Endothelial cell of umbilical vein (primary cell): ENCODE measurements around the gene CD276. TPM values are rescaled to one million over a fixed set of nuclear protein-coding genes. Genes with fewer than 3 reads are reported as not detected.

Experiments used
- BruUV-seq: library from RNA; stranded (reverse); fragments of 400-500 nt; replicated peaks from 2 replicates; lab custom pipeline; 2021; lab: Mats Ljungman, UMichigan
- CTCF ChIA-PET: fragments of 300-600, 350-600 bp; sonication (Branson Sonifier 250); formaldehyde crosslinking; loops from one replicate; lab custom pipeline; 2021; ENCODE audit warnings: antibody characterized with exemption, inconsistent platforms; lab: Charles Lee
- POLR2A ChIA-PET: fragments of 300-600, 350-600 bp; sonication (Branson Sonifier 250); formaldehyde crosslinking; loops from one replicate; lab custom pipeline; 2021; ENCODE audit warnings: antibody characterized with exemption, inconsistent platforms; lab: Charles Lee
- DNase-seq: peaks from one replicate; pipeline ENCODE4 v3.0.0-alpha.2; 2011; ENCODE audit warnings: low read depth, low spot score
- FAIRE-seq: peaks from 2 replicates; lab custom pipeline; 2011; peaks lifted over from hg19 to GRCh38; lab: Jason Lieb, UNC
- H2AFZ ChIP-seq: 2 replicates; pipeline ENCODE4 v1.6.0; 2012; ENCODE audit warnings: low read depth, low read length, control low read depth, inconsistent platforms
- H3K27ac ChIP-seq: 2 replicates; pipeline ENCODE4 v1.5.1; 2011; ENCODE audit warnings: low read depth, mild to moderate bottlenecking, control low read depth, low read length, moderate library complexity; ENCODE audit not compliant: insufficient read depth
- H3K27me3 ChIP-seq, 2 experiments: 2 replicates each; pipeline versions ENCODE4 v1.6.0 to v1.6.1; 2011; ENCODE audit warnings: low read length in 2 of 2, mixed read lengths in 1 of 2; ENCODE audit not compliant: control insufficient read depth in 2 of 2, insufficient read depth in 2 of 2
- H3K36me3 ChIP-seq, 2 experiments: 2 replicates in 1 of 2; 3 replicates in 1 of 2; pipeline ENCODE4 v1.5.1; 2011; ENCODE audit warnings: low read length in 2 of 2, mild to moderate bottlenecking in 1 of 2, moderate library complexity in 1 of 2; ENCODE audit not compliant: control insufficient read depth in 2 of 2, insufficient read depth in 2 of 2; ENCODE audit errors: extremely low read depth in 1 of 2
- H3K4me1 ChIP-seq: 3 replicates; pipeline ENCODE4 v1.5.1; 2011; ENCODE audit warnings: mild to moderate bottlenecking, low read length; ENCODE audit not compliant: control insufficient read depth, insufficient read depth; ENCODE audit errors: extremely low read depth
- H3K4me2 ChIP-seq: 2 replicates; pipeline ENCODE4 v1.6.1; 2011; ENCODE audit warnings: low read length, control low read depth, mixed read lengths; ENCODE audit not compliant: insufficient read depth
- H3K4me3 ChIP-seq, 3 experiments: fragments of 200-600 bp in 1 of 3; sonication (generic), shearing (Covaris generic) in 1 of 3; replicated peaks in 1 of 3; 2 replicates each; pipeline ENCODE4 v1.5.1; 2011 to 2016; ENCODE audit warnings: control low read depth in 3 of 3, low read length in 3 of 3, mild to moderate bottlenecking in 2 of 3, inconsistent platforms in 1 of 3, low read depth in 1 of 3, moderate library complexity in 1 of 3; ENCODE audit not compliant: insufficient read depth in 1 of 3
- H3K79me2 ChIP-seq: 2 replicates; pipeline ENCODE4 v1.6.0; 2012; ENCODE audit warnings: low read length, inconsistent platforms; ENCODE audit not compliant: control insufficient read depth, insufficient read depth
- H3K9ac ChIP-seq: replicated peaks from 2 replicates; pipeline ENCODE3; 2011; ENCODE audit warnings: low read length, control low read depth; ENCODE audit not compliant: insufficient read depth; ENCODE audit errors: extremely low read depth
- H3K9me1 ChIP-seq: replicated peaks from 3 replicates; pipeline ENCODE4 v1.6.0; 2011; ENCODE audit warnings: mild to moderate bottlenecking, low read length; ENCODE audit not compliant: control insufficient read depth, insufficient read depth; ENCODE audit errors: extremely low read depth
- H3K9me3 ChIP-seq: replicated peaks from 2 replicates; pipeline ENCODE4 v1.5.1; 2012; ENCODE audit warnings: low read length, inconsistent platforms; ENCODE audit not compliant: control insufficient read depth, insufficient read depth
- H4K20me1 ChIP-seq: replicated peaks from 2 replicates; pipeline ENCODE3; 2011; ENCODE audit warnings: mild to moderate bottlenecking, low read length; ENCODE audit not compliant: control insufficient read depth, insufficient read depth; ENCODE audit errors: extremely low read depth
- CTCF ChIP-seq, 2 donors: IDR thresholded peaks; 1 replicate in 1 of 2; 2 replicates in 1 of 2; pipeline ENCODE4 v1.5.1; 2011; ENCODE audit warnings: low read length in 2 of 2, mild to moderate bottlenecking in 2 of 2, moderate library complexity in 2 of 2, control low read depth in 1 of 2, inconsistent platforms in 1 of 2, low read depth in 1 of 2; ENCODE audit not compliant: insufficient read depth in 1 of 2; ENCODE audit errors: extremely low read depth in 1 of 2
- EZH2 ChIP-seq: IDR thresholded peaks from 2 replicates; pipeline ENCODE4 v1.6.1; 2012; ENCODE audit warnings: borderline replicate concordance, low read depth, mild to moderate bottlenecking, moderate library complexity, low read length, inconsistent platforms; ENCODE audit not compliant: severe bottlenecking
- FOS ChIP-seq: IDR thresholded peaks from 2 replicates; pipeline ENCODE4 v1.6.1; 2011; ENCODE audit warnings: mild to moderate bottlenecking, low read length, moderate library complexity, borderline replicate concordance; ENCODE audit not compliant: insufficient read depth
- GATA2 ChIP-seq: IDR thresholded peaks from 2 replicates; pipeline ENCODE4 v1.7.0; 2011; ENCODE audit warnings: low read depth, mild to moderate bottlenecking, moderate library complexity, mixed read lengths, low read length; ENCODE audit not compliant: insufficient read length, insufficient read depth
- JUN ChIP-seq: IDR thresholded peaks from 2 replicates; pipeline ENCODE4 v1.6.1; 2011; ENCODE audit warnings: borderline replicate concordance, low read depth; ENCODE audit not compliant: insufficient read length, insufficient read depth
- MAX ChIP-seq: IDR thresholded peaks from 2 replicates; pipeline ENCODE4 v1.6.1; 2011; ENCODE audit not compliant: insufficient read depth, insufficient read length
- MYC ChIP-seq: IDR thresholded peaks from one replicate; pipeline ENCODE4 v1.6.1; 2011; ENCODE audit warnings: mild to moderate bottlenecking, low read depth, low read length
- POLR2A ChIP-seq: IDR thresholded peaks from 2 replicates; pipeline ENCODE4 v1.6.1; 2012; ENCODE audit warnings: low read depth, mild to moderate bottlenecking, control low read depth, low read length
- POLR2AphosphoS5 ChIP-seq: IDR thresholded peaks from 2 replicates; pipeline ENCODE4 v1.6.1; 2012; ENCODE audit warnings: low read depth, mild to moderate bottlenecking, control low read depth, low read length, moderate library complexity; ENCODE audit not compliant: insufficient read depth
- dilution Hi-C: fragments of 300-500 bp; cut with MboI; formaldehyde crosslinking; loops from one replicate; pipeline ENCODE4 v1.15.0; 2019; ENCODE audit warnings: low sequenced_read_pairs; ENCODE audit not compliant: extremely low pct_ligation_motif_present
- intact Hi-C: fragments of 100-400 bp; cut with micrococcal nuclease; formaldehyde crosslinking; loops from one replicate; pipeline ENCODE4 v1.10.0; 2022
- polyA plus RNA-seq, 4 experiments: library from polyadenylated mRNA; depleted of rRNA in 3 of 4; stranded (reverse) in 3 of 4; unstranded in 1 of 4; fragments of >200 nt; gene quantifications; 2 replicates each; pipeline versions ENCODE4 v1.2.1 to v1.2.3, GENCODE V29; 2011 to 2012; ENCODE audit warnings: missing spikeins in 1 of 4
- total RNA-seq: library from RNA; stranded (reverse); gene quantifications from 2 replicates; pipeline ENCODE4 v1.2.3, GENCODE V29; 2021

CD276 gene
- total and polyA plus RNA-seq, 2 donors (not counting 3 experiments of a cell fraction or from before 2014, with no cell fraction given), result 73.6 to 85.7 TPM

- no peaks in the 10 kb centered on the region for H3K9me3 ChIP-seq
- no peak overlapping the region for H3K9ac ChIP-seq
- FAIRE-seq (no peak), DNase-seq (no peak)
- H3K4me2 ChIP-seq, result no peak overlapping the region
- H2AFZ ChIP-seq, result no peak overlapping the region
- CTCF ChIA-PET, result no interaction called here
- intact Hi-C loops, result no loop called here
- peaks cover 0 to 1% of the 10 kb centered on the region in 2 experiments for H3K27me3 ChIP-seq
- H3K9me1 ChIP-seq, result no peaks in the 10 kb centered on the region
- TF ChIP-seq POLR2AphosphoS5 (no peak), MYC (no peak), POLR2A (no peak), MAX (no peak), GATA2 (no peak), FOS (no peak), EZH2 (no peak), CTCF (IDR thresholded peaks at IDR 0.05; ENCODE audit: extremely low read depth in 1 of 2, insufficient read depth in 1 of 2, low read depth in 1 of 2, low read length in 2 of 2) (no peak), JUN (no peak)
- no peaks in the 10 kb centered on the region for H3K4me1 ChIP-seq
- H4K20me1 ChIP-seq, result no peaks in the 10 kb centered on the region
- H3K79me2 ChIP-seq, result no peaks in the 10 kb centered on the region
- no peaks in the 10 kb centered on the region for H3K36me3 ChIP-seq
- POLR2A ChIA-PET, result no interaction called here
- dilution Hi-C loops, result no loop called here
- no peak overlapping the region for H3K4me3 ChIP-seq
- BruUV-seq, result no TSS peak
- H3K27ac ChIP-seq, result no peak overlapping the region
These were observed 40.0 kb downstream of the CD276 start for GRCh38 chr15:73724212-73724611.
